GM19043 (cell line): ENCODE measurements around the gene BID.

Experiments used
- ATAC-seq: cut with Tn5 transposase; IDR thresholded peaks from one replicate; pipeline ENCODE4 v1.9.1; 2021; ENCODE audit warnings: low read depth; ENCODE audit not compliant: unreplicated experiment

BID gene

DNA sequence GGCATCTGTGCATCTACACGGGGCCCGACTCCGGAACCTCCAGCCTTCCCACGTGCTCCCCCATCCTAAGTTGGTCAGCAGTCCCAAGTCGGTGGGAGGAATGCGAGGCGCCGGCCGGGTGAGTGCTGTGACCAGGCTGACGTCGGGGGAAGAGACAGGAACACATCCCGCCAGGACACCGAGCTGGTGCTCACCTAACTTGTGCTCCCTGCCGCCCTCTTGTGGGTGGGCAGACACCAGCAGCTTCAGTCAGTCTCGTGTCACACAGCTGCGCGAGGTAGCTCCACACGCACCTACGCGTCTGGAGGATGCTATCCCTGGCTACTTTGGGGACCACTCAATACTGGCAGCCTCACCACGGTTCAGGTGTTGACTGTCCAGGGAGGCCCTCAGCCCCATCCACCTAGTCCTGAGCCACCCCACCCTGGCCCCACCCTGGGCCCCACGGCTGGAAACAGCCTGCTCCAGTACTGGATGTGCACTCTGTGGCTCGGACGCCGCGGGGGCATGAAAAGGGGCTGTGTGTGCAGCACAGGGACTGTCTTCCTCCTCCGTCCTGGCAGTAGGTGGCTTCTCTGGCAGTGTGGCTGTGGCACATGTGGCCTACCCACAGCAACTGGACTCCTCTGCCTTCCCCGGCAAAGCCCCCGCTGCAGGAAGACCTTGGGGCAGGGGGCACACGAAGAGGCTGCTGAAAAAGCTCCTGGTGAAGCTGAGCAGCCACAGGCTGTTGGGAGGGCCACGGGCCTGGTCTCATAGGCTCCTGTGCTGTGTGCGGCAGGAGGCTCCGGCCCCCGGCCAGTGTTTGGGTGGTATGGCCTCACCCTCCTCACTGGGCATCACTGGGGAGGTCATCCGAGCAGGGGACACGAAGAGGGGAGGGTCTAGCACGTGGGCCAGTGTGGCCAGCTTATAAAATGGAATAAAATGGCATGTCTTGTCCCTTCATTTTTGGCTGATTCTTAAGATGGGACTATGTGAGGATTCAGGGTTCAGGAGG, 11.2 kb upstream of the BID start:
- no peak for ATAC-seq

DNA sequence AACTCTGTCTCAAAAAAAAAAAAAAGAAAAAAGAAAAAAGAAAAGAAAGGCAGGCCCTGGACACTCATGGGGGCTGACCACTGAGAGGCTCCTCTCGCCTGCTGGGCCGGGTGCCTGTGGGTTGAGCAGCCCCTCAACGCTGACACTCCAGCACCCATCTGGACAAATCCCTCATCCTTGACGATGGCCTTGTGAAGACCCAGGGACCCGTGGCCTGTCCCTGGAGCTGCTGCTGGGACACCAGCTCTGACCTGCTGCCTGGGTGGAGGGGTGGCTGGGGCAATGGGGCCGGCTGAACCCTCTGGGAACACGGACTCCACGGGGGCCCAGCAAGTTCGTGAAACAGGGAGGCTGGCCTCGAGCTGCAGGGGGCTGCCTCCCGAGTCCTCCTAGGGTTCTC, 10.5 kb upstream of the BID start:
- ATAC-seq, result no peak

DNA sequence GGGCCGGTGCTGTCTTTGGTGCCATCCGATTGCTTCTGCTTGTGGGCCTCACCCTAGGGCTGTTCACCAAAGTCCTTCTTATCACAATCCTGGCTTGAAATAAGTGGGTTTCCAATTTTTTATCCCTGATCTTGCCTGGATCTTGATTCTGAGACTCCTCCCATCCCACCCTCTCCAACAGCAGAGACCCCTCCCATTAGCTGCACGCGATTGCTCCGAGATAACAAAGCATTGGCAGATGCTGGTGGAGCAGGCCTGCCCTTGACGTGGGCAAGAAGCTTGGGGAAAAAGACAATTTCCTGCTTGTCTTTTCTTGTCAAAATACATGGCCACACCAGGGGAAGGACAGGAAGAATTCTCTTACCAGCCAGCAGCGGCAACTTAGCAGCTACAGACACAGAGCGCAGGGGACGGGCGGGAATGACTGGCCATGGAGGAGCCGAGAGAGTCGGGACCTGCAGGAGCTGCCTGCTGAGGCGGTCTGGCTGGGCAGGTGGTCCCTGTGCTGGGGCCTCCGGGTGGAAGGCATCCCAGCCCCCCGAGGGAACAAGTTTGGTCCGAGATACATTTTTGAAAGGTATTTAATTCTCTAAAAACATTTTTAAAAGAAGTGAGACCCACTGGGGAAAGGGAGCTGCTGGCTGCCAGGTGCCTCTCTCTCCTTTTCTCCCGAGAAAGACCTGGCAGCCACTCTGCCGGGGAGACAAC, 9.7 kb upstream of the BID start:
- no peak for ATAC-seq

DNA sequence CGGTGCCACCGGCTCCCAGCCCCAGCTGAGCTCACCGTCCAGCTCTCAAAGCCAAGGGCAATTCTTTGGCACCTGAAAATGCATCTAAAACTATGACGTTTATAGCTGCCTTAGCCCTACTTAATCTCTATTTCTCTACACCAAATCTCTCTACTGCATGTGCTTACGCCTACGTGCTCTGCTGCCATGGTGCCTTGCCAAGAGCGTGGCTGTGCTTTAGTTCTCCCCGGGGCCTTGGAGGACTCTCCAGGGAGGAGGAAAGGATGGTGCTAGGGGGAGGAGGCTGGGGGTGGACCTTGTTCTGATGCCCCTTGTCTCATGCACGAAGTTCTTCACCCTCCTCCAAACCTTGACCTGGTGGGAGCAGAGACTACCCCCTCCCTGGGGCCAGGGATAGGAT, 9.0 kb upstream of the BID start:
- no peak for ATAC-seq

DNA sequence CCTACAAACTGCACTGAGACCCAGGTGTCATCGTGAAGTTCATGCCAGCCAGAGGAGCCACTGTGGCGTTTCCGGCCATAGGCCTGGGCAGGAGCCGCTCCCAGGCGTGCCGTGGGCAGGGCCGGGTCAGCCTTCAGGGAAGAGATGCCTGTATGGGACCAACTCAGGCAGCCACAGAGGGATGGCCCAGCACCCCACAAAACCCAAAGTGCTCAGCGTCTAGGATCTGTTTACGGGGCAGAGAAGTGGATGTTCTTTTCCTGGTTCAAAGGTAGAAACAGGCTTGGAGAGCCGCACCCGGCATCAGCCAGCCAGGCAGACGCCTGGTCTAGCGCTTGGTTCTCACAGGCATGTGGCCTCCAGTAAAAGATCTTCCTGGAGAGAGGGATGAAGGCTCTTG, 8.4 kb upstream of the BID start:
- no peak for ATAC-seq

DNA sequence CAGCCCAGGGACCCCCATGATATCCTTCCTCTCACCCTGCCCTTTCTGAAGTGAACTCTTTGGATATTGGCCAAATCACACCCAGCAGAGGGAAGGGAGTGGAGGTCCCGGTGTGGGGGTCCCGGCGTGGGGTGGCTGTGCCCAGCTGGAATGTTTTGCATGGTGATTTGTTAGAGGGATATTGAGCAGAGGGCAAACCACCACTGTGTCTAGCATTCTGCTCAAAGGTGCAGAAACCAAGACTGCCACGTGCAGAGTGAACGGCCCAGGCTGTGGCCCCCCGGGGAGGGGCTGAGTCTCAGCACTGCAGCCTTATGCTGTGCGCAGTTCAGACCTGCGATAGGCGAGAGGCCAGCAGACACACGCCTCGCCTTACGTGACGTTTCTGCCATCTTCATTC, 7.9 kb upstream of the BID start:
- no peak for ATAC-seq

DNA sequence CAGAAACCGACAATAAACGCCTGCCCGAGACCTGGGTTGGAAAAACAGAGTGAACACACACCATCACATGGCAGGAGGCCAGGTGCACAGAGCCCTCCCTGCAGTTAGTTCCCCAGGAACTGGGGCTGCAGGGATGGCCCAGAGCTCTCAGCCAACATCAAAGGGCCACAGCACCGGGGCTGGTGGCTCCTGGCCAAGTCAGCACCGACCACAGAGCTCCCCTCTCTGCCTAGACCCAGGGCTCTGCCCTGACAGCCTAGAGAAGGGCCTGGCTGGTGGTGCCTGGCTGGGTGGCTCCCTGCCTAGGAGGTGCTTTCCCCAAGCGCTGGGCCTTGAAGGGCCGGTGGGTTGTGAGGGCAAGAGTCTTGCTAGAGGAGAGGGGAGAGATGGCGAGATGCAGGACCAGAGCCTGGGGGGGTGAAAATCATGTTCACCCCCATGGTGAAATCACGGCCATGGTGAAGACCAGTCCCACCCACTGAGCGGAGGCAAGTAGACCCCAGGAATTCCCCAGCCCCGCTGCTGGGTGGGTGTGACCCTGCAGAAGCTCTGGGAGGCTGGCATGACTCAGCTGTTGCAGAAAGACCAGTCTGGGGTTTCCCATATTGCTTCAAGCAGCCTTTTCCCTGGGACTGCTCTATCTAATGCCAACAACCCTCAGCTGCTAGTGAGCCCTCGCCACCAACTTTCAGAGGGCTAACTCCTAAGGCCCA, 7.2 kb upstream of the BID start:
- peak; percentile 31 for ATAC-seq

DNA sequence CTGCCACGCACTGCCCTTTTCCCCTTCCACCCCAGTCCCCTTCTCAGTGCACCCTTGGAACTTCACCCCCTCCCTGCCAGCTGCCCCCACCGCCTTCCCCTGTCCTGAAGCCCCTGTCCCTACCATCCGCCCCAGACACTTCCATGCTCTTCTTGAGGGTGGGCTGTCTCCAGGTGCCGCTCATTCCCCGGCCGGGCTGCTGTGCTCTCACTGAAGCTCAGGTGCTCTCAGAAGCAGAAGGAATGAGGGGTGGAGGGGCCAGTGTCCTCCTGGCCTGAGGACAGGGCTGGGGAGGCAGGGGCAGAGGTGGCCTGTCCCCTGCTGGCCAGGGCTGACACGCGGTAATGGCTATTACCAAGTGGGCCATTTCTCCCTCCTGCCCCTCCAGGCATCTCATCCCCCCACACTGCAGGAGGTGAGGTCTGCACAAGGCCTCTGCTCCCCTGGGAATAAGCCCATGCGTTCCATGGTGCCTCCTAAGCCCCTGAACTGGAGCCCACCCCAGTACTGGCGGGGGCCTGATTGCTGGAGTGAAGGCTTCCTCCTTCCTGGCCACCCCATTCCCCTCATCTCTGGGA, 6.6 kb upstream of the BID start:
- ATAC-seq, result no peak

DNA sequence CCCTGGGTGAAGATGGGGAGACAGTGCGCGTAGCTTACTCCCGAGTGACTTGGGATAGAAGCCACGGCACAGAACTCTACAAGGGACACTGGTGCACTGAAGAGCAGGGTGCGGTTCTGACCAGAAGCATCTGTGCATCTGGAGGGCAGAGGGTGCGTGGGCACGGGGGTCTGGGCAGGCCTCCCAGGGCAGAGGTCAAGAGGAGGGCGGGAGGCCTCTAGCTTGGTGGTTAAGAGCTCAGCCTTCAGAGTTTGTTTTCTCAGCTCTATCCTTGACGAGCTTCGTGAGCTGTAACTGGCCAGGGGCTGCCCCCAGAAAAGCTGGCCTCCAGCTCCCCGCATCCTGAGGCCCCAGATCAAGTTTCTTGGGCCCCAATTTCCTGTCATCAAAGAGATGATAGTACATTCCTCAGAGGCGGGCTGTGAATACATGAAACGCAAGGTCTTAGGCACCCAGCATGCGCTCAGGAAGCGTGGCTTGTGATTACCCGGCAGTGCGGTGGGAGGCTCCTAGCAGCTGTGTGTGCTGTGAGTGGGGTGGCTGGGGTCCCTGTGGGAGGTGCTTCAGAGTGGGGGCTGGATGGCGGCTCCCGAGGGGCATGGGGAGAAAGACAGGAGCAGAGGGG, 6.0 kb upstream of the BID start:
- ATAC-seq, result no peak

DNA sequence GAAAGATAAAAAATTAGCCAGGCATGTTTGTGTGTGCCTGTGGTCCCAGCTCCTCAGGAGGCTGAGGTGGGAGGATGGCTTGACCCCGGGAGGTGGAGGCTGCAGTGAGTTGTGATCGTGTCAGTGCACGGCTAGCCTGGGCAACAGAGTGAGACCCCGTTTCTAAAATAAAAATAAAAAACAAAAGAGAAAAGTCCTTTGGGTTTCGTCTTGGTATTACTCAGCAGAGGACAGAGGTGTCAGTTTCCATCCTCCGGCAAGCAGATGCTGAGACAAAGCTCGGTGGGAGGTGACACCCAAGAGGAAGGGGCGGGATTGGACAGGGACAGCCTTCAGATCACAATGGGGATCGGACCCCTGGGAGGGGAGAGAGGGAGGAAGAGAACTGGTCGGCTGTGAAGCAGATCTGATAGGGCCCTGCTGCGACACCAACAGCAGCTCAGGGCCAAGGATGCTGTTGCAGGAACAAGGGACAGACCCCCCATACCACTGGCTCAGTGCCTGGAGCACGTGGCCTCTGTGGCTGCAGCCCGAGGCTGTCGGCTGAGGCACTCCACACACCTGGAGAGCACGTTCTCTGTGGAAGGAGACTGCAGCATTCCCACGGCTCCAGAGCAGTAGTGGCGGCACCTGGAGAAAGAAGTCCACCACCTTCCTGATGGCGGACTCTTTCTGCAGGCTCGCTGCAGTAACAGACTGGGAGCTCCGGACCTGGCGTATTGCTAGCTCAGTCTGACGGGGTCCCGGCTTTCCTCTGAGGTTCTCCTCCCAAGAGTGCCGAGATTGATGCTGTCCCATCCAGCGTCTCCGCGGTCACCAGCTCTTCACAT, 5.2 kb upstream of the BID start:
- peak; percentile 42 for ATAC-seq

DNA sequence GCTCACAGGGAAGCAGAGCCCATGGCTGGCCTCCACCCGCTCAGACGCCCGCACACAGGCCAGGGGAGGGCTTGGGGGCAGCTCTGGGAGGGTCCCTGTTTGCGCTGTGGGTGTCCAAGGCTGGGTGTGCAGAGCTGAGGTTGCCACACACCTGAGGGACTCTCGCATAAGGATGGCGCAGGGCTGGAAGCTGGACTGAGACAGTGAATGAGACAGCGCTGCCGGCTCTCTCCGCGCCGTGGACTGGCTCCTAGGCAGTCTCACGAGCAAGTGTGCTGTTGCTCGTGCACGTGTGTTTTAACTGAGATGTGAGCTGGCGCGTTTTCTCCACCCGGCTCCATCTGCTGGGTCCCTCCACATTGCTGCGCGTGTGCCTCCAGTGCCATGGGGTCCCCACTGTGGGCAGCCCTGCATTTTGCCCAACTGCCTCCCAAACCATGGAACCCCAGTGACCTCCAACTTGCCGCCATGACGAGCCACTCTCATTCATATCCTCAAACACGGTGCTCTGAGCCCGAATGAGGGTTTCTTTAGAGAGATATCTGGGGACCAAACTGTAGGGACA, 4.2 kb upstream of the BID start:
- no peak for ATAC-seq

DNA sequence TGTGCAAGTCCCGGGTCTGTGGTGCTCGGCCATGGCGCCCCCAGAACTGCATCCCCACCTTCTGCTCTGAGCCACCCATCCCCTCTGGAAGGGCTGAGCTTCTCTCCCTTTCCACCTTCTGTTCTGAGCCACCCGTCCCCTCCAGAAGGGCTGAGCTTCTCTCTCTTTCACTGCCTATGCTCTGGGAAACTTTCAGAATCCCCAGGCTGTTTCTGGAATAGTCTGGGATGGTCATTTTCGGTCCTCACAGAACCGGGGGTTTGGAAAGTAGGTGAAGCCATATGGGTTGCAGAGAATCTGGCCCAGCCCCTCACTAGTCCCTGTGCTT, 3.4 kb upstream of the BID start:
- no peak for ATAC-seq

DNA sequence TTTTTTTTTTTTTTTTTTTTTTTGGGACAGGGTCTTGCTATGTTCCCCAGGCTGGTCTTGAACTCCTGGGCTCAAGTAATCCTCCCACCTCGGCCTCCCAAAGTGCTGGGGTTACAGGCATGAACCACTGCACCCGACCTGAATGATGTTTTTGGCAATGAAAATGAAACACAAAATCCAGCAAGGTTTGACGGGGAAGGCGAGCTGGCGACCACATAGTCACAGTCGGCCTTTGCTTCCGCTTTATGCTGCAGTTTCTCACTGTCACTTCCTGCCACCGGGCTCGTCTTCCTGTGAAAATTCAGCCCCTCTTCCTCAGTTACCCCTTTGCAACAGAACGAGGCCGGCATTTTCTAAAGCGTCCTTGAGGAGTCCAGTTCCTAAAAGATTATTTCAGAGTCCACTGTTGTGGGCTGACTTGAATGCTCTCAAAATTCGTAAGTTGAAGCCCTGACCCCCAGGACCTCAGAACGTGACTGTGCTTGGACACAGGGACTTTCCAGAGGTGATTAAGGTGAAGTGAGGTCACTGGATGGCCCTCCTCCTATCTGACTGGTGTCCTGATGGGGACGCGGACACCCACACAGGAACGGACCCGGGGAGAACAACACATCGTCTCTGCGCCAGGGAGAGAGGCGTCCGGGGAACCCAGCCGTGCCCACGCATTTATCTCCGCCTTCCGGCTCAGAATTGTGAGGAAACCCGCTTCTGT, 2.9 kb upstream of the BID start:
- ATAC-seq, result no peak

DNA sequence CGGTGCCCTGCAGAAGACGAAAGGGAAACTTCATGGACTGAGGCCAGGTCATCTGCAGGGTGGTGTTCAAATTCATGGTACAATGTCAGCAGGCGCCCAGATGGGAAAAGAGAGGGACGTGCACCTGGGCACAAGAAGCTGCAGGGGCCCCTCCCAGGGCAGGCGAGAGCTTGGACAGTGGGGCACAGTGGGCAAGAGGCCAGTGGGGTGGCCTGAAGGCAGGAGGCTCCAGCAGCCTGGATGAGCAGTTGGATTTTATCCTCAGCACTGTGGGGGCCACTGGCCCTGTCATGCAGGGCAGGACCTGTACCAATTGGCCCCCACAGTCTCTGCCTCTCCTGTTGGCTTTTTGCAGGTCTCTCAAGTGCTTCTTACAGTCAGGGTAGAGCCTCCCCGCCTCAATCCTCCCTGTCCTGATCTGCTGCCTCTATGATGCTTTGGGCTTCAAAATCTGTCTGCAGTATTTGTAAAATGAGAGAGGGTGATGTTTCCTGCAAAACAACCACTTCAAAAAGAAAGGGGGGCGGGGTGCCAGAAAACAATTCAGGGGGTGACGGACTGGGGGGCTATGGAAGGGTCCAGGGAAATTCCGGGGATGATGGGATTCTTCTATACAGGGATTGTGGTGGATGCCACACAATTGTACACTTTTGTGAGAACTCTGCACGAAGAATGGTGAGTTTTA, 1.7 kb upstream of the BID start:
- no peak for ATAC-seq

DNA sequence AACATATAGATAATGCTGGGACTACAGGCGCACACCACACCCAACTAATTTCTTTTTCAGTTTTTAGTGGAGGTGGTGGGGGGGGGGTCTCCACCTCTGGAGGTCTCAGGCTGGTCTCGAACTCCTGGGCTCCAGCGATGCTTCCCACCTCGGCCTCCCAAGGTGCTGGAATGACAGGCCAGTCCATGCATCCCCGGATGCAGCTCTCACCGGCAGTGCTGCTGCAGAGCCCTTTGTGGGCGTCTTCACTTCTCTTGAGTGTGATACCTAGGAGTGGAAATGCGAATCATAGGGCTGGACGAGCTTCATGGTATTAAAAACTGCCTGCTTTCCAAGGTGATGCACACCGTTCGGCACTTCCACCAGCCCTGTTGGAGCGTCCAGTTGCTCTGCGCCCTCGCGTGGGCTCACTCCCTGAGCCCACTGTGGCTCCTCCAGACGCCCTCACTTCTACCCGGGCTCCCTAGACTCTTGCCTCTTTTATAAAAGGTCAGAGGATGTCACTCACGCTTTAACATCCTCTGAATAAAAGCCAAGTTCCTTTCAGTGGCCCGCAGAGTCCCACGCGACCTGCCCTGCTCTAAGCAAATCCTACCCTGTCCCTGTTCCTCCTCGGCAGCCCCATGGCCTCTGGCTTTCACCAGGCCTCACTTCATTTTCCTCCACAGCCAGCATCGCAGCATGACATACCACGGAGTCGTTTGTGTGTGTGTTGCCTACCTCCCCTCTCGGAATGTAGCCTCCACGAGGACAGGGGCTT, 837 bp upstream of the BID start:
- no peak for ATAC-seq

DNA sequence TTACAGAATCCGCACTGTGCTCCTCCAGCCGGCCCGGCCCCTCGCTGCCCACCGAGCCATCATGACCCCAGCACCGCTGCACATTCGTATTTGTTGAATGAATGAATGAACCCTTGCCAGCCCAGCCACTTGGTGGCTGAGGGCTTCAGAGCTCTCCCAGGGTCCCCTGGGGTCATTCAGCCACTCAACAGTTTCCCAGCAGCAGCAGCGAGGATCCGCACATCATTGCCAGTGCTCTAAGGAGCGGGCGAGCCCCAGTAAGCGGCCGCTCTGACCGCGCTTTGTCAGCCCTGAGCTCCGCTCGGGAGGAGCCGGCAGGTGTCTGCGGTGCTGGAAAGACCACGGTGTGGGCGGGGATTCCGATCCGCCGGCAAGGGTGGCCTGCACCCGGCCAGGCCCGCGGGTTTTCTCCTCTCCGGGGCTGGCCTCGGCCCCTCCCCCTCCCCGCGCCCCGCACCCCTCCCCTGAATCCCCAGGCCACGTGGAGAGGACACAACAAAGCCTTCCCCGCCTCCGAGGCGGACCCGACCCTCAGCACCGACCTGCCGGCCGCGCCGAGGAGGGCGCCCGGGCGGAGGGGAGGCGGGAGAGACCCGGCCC, 563 bp downstream of the BID start:
- ATAC-seq, result no peak

DNA sequence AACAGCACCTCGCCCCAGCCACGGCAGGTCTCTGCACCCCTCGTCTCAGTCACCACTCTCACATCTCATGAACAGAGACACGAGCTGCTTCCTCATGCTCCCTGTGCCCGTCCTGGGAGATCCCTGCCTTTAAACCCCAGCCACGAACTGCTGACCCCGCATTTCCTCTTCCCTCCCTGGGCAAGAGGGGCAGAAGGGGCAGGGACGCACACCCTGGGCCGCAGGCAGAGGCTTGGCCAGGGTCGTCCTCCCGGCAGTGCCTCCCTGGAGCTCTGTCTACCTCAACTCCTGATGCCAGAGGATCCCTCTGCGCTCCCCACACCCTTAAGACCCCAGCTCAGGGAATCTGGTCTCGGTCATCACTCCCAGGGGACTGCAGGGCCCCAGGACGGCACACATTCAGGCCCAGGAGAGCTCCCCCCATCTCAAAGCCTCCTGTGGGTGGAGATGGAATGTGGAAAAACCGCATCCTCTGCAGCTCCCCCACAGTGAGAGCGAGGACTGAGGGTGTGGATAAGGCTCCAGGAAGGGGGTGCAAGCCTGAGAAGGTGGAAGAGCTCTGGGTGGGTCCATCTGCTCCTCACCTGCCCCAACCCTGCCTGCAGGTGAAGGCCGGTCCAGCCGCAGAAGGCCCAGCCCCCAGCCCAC, 1.2 kb downstream of the BID start:
- no peak for ATAC-seq
